Coronary artery (tissue), 2 donors: Measurements from ENCODE around the gene RMND1.

Source experiments
- DNase-seq: peaks from one replicate; pipeline ENCODE4 v3.0.0-alpha.2; 2017; ENCODE audit warnings: low spot score
- H3K27ac ChIP-seq, 2 donors: fragments of 200-600 bp; sonication (generic); one replicate each; pipeline ENCODE4 v1.5.1; 2016 to 2019
- H3K4me3 ChIP-seq: fragments of 200-600 bp; sonication (generic); 2 replicates; pipeline ENCODE4 v1.5.1; 2016; ENCODE audit warnings: mild to moderate bottlenecking, moderate library complexity
- CTCF ChIP-seq: fragments of 200-600 bp; sonication (generic); IDR thresholded peaks from one replicate; pipeline ENCODE4 v1.5.1; 2019; ENCODE audit warnings: antibody characterized with exemption

The RMND1 gene

GRCh38 chr6:151422981-151423380 lies 28.9 kb downstream of the RMND1 start:
- TF ChIP-seq CTCF: no peak
- DNase-seq: no peak
- H3K27ac ChIP-seq: peak overlapping the region in 1 of 2 donors; percentile 3
- H3K4me3 ChIP-seq: no peak overlapping the region

GRCh38 chr6:151417477-151417876 lies 34.4 kb downstream of the RMND1 start:
- TF ChIP-seq CTCF: no peak
- Histone ChIP-seq H3K4me3 (no peak overlapping the region), H3K27ac (no peak overlapping the region)
- DNase-seq: no peak

- Histone ChIP-seq H3K4me3 (no peak overlapping the region), H3K27ac (no peak overlapping the region)
- no peak for DNase-seq
- no peak for TF ChIP-seq CTCF
These were observed 37.2 kb downstream of the RMND1 start for GRCh38 chr6:151414641-151415260.

- DNase-seq: no peak
These were observed 38.4 kb downstream of the RMND1 start for GRCh38 chr6:151413372-151414145.

GRCh38 chr6:151412909-151413308 lies 39.0 kb downstream of the RMND1 start:
- DNase-seq: no peak

More at GRCh38 chr6:151413372-151414145, 38.4 kb downstream of the RMND1 start:
- no peak overlapping the region for H3K4me3 ChIP-seq
- TF ChIP-seq CTCF: no peak
- H3K27ac ChIP-seq: no peak overlapping the region

GRCh38 chr6:151409679-151410078 lies 42.2 kb downstream of the RMND1 start:
- Histone ChIP-seq H3K27ac (no peak overlapping the region), H3K4me3 (no peak overlapping the region)
- TF ChIP-seq CTCF: no peak
- DNase-seq: no peak

More at GRCh38 chr6:151412909-151413308, 39.0 kb downstream of the RMND1 start:
- H3K27ac ChIP-seq: no peak overlapping the region
- TF ChIP-seq CTCF: no peak
- H3K4me3 ChIP-seq: no peak overlapping the region

- no peak overlapping the region for H3K27ac ChIP-seq
- no peak for TF ChIP-seq CTCF
- H3K4me3 ChIP-seq: no peak overlapping the region
- DNase-seq: no peak
These were observed 42.7 kb downstream of the RMND1 start for GRCh38 chr6:151409260-151409659.
